NCI-H345 (cell line): Measurements from ENCODE around the gene PLCB1.
A peak's percentile ranks its signal among the peaks of the same experiment; 100 is the strongest.
"Not testable (repeated sequence)": the region's sequence is repeated elsewhere in the genome, so short reads cannot be mapped to it uniquely, and the experiment has no call there.

Experiments used
- DNase-seq: peaks from one replicate; lab custom pipeline; 2025; lab: John Stamatoyannopoulos, UW

The PLCB1 gene

DNA sequence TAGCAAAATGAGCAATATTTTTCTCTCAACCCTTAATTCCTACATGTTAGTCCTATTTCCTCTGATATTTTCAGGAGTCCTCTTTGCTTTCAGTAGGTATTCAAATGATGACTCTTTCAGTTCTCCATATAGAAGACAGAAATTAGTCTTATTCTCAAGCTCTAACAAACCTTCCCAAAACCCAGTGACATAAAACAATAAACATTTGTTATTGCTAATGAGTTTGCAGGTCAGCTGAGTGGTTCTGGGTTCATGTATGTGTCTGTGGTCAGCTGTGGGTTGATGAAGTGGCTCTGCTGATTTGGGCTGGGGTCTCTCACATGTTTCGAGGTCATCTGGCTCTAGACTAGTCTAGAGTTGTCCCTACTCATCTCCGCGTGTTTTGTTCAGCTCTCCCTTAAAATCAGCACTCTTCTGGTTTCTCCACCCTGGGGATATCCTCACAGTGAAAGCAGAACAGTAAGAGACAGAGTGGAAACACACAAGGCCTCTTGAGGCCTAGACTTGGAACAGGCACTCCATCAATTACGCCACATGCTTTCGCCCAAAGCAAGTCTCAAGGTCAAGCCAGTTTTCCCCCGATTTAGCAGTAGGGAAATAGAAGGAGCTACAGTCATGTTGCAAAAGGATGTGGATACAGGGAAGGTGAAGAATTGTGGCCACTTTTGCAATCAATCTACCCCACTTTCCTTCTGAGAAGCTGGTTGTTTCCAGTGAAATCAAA is 273.0 kb downstream of the PLCB1 start:
- DNase-seq = no peak

DNA sequence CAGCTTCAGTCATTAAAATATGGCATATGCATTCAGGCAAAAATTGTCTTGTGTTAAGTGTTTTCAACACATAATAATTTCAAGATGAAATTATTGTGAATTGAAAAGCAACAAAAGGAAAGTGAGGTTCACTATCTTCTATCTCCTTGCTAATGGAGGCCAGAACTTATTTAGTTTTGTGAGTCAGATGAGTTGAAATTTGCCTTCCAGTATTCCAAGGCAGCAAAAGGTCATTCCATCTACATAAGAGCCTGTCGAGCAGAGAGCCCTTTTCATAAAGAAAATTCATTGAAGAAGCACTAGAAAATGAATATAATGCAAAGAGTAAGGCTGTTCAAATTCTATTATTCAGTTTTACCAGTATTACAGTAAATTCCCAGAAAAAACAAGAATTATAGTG is 274.3 kb downstream of the PLCB1 start:
- DNase-seq = no peak

DNA sequence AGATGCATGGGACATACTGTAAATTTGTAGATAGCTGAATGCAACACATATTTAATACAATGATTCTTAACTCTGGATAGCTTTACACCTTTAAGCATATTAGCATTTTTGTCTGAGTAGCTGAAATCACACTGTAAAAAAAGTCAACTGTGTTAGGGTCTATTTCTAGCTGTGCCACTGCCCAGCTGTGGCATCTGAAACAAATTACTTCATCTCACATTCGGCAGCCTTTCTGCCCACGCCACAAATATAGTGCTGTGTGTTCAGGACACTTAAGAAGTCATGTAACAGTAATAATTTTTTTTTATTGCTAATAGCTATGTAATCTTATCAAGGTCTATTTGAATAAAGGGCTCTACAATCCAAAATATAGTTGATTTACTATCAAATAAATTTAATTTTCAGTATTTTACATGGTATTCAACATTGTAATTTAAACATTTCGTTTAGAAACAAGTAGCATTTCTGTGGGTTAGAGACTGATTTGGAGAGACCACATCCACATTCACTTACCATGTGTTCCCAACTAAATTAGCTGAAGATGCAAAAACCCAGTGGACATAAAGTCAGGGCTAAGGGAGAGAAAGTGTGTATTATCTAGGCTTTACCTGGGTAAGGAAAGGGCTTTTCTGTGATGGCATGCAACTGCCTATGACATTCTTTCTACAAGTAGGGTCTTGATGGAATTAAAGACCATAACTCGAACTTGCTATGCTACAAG is 276.7 kb downstream of the PLCB1 start:
- DNase-seq = no peak

DNA sequence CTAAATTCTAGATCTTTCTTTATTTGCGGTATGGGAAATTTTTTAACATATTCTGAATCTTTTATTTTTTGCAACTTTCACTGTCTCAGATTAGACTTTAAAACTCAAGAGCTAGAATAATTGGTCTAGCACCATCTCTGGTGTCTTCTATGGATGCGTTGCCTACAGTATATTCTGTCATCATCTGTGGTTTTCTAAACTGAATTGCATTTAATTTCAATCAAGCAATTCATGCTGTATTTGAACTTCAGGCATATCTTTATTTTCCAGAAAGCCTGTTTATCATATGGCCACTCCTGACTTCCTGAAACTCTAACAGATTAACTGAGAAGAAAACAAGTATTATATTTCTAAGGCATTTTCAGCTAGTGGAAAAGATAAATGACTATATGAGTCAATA is 281.6 kb downstream of the PLCB1 start:
- DNase-seq = no peak

DNA sequence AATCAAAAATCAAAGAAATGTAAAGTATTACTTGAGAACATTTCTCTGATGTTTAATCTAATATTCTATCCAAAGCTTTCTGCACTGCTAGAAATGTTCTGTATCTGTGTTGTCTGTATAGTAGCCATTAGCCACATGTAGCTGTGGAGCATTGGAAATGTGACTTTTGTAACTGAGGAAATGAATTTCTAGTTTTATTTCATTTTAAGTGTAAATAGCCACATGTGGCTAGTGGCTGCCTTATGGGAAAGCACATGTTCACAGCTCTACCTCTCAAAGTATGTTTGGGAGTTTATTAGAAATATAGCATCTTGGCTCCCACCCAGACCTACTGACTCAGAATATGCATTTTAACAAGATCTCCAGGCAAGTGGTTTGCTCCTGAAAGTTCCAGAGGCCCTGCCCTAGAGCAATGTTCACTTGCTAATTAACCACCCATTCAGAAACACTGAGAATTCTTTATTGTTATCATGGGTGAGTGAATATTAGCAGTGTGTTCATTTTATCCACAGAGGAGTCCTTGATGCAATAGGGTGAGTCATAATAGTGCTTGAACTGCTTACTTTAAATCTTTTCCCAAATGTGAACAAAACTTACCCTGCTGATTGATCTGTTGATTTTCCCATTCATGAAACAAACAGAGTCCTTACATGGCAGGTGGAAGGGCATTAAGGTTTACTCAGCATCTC is 282.7 kb downstream of the PLCB1 start:
- peak; percentile 92 for DNase-seq

DNA sequence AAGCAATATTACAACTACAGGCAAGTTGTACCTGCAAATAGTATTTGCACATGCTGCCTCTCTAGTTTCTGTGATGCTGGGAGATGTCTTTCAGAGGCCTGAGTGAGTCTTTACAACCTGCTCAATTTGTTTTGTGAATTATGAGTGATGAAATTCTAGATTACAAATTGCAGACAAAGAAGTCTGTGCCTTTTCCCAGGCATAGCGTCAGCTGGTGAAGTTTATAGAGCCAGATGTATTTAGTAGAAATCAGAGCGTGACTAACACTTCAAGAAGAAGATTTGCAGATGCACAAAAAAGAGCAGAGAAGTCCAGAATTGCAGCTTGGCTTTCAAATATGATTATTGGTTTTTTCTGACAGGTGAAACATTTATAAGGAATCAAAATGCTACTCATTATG is 289.9 kb downstream of the PLCB1 start:
- no peak for DNase-seq

DNA sequence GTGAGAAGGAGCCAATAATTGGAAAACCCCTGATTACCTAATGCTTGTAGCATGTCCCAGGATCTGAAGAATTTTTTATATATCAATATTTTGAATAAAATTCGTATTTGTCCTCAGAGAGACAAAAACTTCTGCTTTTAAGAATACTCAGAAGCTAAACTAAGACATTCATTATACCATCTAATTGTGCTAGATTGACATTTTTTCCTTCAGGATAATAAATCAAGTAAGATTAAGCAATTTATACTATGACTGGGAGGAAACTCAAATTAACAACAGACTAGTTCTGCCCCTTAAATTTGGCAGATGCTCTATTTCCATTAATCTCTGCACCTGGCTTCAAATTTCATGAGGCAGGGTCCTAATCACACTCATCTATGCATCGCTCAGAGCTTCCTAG is 291.4 kb downstream of the PLCB1 start:
- DNase-seq = no peak

DNA sequence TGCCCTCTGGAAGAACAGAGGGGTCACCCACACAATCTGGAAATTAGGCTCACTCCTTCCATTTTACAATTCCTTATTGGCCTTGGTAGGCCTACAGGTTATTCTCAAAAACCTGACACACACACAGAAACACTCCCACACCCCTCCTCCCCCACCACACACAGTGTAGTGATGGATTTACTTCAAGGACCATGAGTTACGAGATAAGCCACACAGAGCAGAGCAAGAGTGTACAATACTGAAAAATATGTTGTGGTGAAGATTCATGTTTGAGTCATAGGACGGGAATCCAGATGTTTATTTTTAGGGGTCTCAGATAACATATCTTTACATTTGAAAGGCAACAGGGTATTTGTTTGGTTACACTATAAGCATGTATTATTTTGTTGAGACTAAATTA is 291.9 kb downstream of the PLCB1 start:
- DNase-seq = no peak

DNA sequence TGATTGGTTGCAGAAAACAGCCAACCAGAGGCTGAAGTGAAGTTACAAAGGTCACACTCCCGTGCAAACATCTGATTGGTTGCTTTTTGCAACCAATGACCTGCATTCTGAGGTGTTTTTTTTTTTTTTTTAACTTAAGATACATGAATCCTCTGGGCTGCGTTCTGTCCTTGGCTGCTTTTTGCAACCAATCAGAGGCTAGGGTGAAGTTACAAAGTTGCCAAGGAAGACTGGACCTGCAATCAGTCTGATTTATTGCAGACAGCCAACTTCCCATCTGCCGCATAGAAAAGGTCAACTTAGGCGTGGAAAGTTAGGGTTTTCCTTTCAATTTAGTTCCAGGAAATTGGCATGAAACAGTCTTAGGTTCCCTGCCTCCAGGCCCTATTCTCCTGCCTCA is 292.9 kb downstream of the PLCB1 start:
- DNase-seq = no peak

DNA sequence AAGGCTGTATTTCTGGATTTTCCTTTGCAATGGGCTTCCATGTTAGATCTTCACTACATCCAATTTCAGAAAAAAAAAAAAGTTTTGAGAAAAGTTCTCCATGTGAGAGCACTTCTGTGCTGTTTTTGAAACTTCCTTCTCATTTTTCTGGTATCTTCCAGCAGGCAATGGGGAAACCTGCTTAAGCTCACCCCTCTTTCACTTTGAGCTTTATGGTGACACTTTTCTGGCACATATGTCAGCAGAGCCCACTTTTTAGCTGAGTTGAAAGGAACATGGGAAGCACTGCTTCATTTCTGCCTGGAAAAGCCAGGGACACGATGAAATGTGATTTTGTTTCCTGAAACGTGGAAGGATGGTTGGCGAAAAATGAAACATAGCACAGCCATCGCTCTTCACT is 293.7 kb downstream of the PLCB1 start:
- DNase-seq = no peak

DNA sequence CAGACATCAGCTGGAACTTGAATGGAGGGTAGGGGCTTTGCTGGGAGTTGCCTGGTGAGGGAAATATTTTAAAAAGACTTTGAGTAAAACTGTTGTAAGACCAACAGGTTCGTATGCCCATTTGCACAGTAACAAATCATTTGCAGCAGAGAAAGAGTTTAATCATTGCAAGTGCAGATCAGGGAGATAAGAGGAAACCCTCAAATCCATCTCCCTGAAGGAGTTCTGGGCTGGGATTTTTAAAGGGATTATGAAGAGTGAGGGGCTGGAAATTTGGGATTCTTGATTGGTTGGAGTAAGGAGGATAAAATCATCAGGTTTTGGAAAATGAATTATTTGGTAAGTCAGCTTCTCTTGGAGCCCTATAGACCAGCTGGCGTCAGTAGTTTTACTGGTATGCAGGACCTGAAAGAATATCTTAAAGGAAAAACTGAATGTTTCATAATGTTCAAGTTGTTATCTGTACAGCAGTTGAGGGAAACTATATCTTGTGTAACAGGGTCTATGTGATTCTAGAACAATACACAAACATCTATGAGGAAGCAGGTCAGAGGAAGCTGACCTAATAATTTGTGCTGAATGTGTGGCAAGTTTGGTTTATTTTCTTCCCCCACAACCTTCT is 295.5 kb downstream of the PLCB1 start:
- no peak for DNase-seq

DNA sequence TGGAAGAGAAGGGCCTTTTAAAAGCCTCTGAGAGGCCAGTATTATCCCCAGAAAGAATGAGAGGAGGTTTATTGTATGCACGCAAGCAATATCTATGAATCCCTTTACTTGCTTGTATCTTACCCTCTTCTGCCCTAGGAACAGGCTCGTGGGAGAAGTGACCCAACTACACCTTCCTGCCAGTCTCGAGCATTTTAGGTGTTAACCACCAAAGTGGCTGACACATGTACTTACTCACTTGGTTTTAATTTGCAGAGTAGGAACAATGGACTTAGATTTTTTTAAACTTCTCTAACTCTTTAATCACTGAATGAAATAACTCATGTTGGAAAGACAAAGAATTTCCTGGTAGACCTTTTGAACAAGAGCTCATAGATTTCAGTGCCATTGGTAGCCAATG is 296.9 kb downstream of the PLCB1 start:
- no peak for DNase-seq

DNA sequence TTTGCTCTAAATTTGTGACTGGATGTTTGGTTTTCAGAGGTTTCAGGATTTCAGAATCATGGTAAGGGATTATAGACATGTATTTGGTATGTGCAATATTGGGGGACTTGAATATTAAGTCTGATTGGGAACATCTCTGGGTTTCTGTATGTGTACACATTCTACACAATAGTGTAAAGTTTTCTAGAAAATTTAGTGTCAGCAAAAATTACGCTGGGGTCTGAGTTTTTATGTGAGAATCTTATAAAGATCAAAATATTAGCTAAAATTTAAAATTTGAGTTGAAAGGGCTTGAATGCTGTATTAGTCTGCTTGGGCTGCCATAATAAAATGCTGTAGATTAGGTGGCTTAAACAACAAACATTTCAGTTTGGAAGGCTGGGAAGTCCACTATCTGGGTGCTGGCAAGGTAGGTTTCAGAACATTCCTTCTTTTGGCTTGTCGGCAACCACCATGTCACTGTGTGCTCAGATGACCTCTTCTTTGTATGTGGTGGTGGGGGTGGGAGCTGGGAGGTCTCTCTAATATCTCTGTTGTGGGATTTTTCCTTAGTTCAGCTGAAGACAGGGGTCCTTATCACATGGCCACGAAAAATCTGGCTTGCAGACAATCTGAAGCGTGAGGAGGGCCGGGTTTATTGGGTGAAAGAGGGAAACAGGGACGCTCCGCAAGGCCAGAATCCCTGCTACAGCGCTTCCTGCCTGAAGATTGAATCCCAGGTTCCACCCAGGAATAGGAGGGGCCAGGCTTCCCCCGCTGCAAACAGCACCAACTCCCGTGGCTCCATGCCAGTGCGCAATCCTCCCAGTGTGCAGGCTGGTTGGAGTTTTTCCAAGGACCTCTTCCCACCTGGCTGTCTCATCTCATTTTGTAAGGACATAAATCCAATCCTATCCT is 299.7 kb downstream of the PLCB1 start:
- peak; percentile 95 for DNase-seq

DNA sequence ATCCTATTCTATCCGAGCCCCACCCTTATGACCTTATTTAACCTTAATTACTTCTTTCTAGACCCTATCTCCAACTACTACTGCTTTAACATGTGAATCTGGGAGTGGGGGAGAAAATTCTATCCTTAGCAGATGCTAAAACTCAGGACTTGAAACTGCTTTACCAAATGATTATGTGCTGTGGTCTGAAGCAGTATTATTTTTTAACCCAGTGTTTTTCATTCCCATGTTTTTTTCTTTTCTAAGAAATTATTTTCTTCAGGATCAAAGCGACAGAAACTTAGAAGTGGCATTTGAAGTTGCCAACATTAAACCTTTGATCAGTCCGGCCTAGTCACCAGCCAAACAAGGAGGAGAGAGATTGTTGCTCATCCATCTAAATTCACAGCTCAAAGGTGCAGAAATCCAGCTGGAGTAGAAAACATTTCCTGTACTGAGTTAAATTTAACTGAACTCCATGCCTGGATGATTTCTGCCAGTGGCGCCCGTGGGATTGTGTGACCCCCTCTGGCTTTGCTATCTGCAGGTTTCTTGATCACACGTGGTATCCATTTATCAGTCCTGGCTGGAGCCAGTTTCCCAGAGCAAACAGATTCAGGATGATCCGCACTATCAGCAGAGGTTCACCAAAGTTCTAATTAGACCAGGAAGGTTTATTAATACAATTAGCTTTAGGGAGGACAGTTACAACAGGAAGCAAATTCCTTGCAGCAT is 300.5 kb downstream of the PLCB1 start:
- DNase-seq = no peak

DNA sequence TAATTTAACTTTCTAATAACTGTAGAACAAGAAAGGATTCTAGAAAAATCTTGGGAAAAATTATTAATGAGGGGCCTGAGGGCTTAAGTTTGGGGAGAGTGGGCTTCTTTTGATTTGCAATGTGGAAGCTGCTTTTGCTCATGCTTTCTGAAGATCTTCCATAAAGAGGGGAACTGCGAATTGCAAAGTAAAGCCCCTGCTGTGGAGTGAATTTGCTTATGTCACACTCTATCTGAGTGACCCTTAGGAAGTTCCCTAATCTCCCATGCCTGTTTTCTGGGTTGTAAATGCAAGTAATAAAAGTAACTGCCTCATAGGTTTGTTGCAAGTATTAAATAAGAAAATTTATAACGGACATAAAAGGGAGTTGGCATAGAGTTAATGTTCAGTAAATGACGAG is 301.2 kb downstream of the PLCB1 start:
- DNase-seq = no peak

DNA sequence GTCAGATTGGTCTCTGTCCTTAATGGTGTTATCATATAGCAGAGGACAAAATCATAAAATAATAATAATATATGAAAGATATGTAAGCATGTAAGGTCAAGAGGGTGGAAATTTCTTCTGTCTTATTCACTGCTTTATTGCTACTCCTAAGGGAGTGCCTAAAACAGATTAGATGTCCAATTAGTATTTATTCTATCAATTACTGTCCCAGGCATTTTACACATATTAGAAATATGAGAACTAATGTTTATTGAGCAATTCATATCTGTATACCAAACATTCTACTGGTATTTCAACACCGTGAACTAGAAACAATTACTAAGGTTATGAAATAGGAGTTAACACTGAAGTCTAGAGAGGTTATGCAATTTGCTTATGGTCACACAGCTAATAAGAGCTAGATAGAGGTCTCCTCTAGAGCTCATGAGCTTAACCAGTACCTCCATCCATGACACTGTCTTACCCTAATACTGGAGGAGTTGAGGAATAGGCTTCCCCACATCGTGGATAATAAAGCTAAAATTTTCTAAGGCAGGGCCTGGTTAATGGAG is 302.3 kb downstream of the PLCB1 start:
- DNase-seq = no peak

DNA sequence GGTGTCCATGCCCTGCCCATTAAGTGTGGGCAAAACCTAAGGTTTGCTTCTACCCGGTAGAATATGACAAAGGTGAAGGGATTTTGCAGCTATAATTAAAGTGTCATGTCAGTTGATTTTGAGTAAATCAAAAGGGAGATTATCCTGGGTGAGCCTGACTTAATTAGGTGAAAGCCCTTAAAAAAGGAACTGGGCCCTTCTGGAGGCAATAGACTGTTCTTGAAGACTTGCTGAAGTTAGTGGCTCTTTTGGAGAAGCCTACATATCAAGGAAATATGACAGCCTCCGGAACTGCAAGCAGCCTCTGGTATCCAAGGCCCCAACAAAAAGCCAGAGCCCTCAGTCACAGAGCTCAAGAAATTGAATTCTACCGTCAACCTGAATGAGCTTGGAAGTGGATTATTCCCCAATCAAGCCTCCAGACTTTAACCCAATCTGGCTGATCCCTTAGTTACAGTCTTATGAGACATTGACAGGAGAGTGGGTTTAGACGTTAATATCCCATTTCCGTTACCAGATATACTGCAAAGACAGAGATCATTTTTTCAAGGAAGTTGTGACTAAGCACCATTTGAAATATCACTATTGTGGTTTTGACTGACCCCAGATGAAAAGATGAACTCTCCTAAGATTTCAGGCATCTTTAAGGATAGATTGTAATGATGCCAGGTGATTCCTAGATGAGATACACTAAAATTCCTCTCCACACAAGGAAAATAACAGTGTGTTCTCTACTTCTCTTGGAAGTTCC is 303.4 kb downstream of the PLCB1 start:
- DNase-seq = no peak

DNA sequence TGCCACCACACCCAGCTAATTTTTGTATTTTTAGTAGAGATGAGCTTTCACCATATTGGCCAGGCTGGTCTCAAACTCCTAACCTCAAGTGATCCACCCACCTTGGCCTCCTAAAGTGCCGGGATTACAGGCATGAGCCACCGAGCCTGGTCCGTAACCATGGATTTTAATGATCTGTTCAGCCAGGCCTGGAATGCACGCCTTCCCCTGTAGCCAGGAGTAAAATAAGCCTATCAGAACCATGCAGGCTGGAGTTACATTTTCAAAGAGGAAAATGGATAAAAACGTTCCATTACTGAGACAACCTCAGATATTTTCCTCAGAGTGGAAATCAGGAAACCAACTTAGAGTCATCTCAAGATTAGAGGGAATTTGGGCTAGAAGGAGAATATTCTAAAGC is 304.9 kb downstream of the PLCB1 start:
- DNase-seq = not testable (repeated sequence)

DNA sequence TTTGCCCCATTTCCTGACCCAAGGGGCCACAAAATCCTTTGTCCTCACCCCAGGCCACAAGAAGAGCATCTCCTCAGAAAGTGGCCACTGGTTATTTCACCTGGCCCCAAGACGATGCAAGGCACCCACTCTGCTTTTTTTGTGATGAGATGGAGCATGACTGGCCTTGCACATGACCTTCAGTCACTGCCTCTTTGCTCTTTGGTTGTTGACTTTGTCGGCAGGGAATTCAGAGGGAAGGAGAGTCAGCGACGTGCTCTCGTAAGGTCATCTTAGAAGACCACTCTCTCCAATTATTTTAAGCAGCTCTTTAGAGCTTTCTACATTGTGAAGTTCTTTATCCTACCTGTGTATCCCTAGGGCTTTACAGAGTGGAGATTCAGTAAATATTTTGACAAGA is 306.7 kb downstream of the PLCB1 start:
- peak; percentile 34 for DNase-seq

DNA sequence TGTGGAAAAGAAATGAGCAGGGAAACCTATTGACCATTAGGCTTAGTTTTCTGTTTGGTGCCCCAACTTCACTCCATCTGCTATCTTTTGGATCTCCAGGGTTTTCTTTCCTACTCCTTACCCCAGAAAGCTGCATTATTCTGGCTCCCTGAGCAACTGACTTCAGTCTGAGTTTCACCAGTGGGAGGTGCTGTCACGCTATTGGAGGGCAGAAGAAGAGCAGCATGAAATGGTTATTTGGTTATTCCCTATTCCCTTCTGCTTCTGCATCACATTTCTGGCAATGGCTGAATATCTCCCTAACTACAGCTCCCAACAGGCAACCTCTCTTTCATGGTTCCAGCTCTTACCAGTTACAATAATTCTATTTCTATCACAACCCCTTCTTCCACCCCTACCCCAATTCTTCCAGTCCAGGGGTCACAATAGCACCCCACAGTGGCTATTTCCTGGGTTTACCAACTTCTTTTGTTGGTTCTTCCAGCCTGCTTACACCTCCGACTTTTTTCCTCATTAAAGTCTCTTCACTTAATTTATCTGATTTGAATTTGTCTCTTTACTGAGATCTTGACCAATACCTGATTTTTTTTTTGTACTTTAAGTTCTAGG is 311.5 kb downstream of the PLCB1 start:
- DNase-seq = no peak
